Caco-2 (cell line): ENCODE data around the gene CBLN1. TPM values are rescaled to one million over a fixed set of nuclear protein-coding genes. Genes with fewer than 3 reads are reported as not detected.

ENCODE experiments used
- Bru-seq: library from RNA; stranded (reverse); fragments of 400-500 nt; gene quantifications from one replicate; lab custom pipeline; 2021; lab: Mats Ljungman, UMichigan
- BruChase-seq, 2 experiments: library from RNA; stranded (reverse); fragments of 400-500 nt; gene quantifications; one replicate each; lab custom pipeline; 2021; lab: Mats Ljungman, UMichigan
- BruUV-seq: library from RNA; stranded (reverse); fragments of 400-500 nt; replicated peaks from 2 replicates; lab custom pipeline; 2021; lab: Mats Ljungman, UMichigan
- CTCF ChIA-PET: fragments of 300-600 bp; sonication (Branson Sonifier 250); formaldehyde crosslinking; loops from one replicate; lab custom pipeline; 2022; ENCODE audit warnings: antibody characterized with exemption; lab: Charles Lee
- POLR2A ChIA-PET: fragments of 300-600 bp; sonication (Branson Sonifier 250); formaldehyde crosslinking; loops from one replicate; lab custom pipeline; 2022; ENCODE audit warnings: antibody characterized with exemption; lab: Charles Lee
- DNase-seq, 2 experiments: peaks; one replicate each; pipeline versions ENCODE4 v3.0.0 to v3.0.0-alpha.2; 2020 to 2022
- H3K27me3 ChIP-seq: replicated peaks from 2 replicates; pipeline ENCODE4 v1.6.0; 2011; ENCODE audit warnings: low read length; ENCODE audit not compliant: control insufficient read depth, insufficient read depth
- H3K36me3 ChIP-seq: 2 replicates; pipeline ENCODE4 v1.5.1; 2011; ENCODE audit warnings: low read length; ENCODE audit not compliant: control insufficient read depth, insufficient read depth
- H3K4me1 ChIP-seq: fragments of 250-450 bp; sonication (Bioruptor Pico); 2 replicates; pipeline ENCODE4 v1.5.1; 2020; ENCODE audit warnings: mild to moderate bottlenecking
- H3K4me3 ChIP-seq: 2 replicates; pipeline ENCODE4 v1.5.1; 2011; ENCODE audit warnings: low read depth, mild to moderate bottlenecking, control low read depth, low read length
- H3K9me3 ChIP-seq: fragments of 250-450 bp; sonication (Bioruptor Pico); 2 replicates; pipeline ENCODE4 v1.5.1; 2020; ENCODE audit warnings: mild to moderate bottlenecking, moderate library complexity
- H3K27ac Mint-ChIP-seq: one replicate; pipeline ENCODE4 v1.8.0; 2022; ENCODE audit warnings: mixed read lengths; ENCODE audit not compliant: unreplicated experiment
- H3K27me3 Mint-ChIP-seq: one replicate; pipeline ENCODE4 v1.8.0; 2022; ENCODE audit warnings: mixed read lengths; ENCODE audit not compliant: insufficient read depth, unreplicated experiment
- H3K36me3 Mint-ChIP-seq: one replicate; pipeline ENCODE4 v1.8.0; 2022; ENCODE audit warnings: mild to moderate bottlenecking, mixed read lengths; ENCODE audit not compliant: insufficient read depth, unreplicated experiment
- H3K4me1 Mint-ChIP-seq: one replicate; pipeline ENCODE4 v1.8.0; 2022; ENCODE audit warnings: low read depth, mixed read lengths; ENCODE audit not compliant: unreplicated experiment
- H3K4me3 Mint-ChIP-seq: one replicate; pipeline ENCODE4 v1.8.0; 2022; ENCODE audit warnings: mild to moderate bottlenecking, moderate library complexity, mixed read lengths; ENCODE audit not compliant: unreplicated experiment
- H3K9me3 Mint-ChIP-seq: one replicate; pipeline ENCODE4 v1.8.0; 2022; ENCODE audit warnings: mixed read lengths; ENCODE audit not compliant: unreplicated experiment
- intact Hi-C: fragments of 100-400 bp; cut with micrococcal nuclease; formaldehyde crosslinking; loops from one replicate; pipeline ENCODE4 v1.10.0; 2022; ENCODE audit not compliant: unreplicated experiment
- long read RNA-seq: library from polyadenylated mRNA; stranded (forward); transcript quantifications from one replicate; pipeline ENCODE4 v2.0.0, GENCODE V29; 2022
- total RNA-seq: library from RNA; stranded (reverse); gene quantifications from 2 replicates; pipeline ENCODE4 v1.2.3, GENCODE V29; 2022
- TF ChIP-seq, protein P1 (sequence below), 2 experiments: fragments of 200-600 bp in 1 of 2; IDR thresholded peaks; 1 replicate in 1 of 2; 2 replicates in 1 of 2; pipeline versions ENCODE4 v1.5.1 to v1.8.0; 2011 to 2022; ENCODE audit warnings: antibody characterized with exemption in 1 of 2, control low read depth in 1 of 2, inconsistent platforms in 1 of 2, low read depth in 1 of 2, low read length in 1 of 2, mild to moderate bottlenecking in 1 of 2, moderate library complexity in 1 of 2; ENCODE audit not compliant: insufficient read depth in 1 of 2, severe bottlenecking in 1 of 2, unreplicated experiment in 1 of 2

The CBLN1 gene
- total RNA-seq (not detected in 2 replicates), Bru-seq, nascent RNA (percentile 13 among the genes with signal in this experiment), BruChase-seq, experiment 1, labeled RNA remaining after a 2-hour chase (percentile 13 among the genes with signal in this experiment), BruChase-seq, experiment 2, labeled RNA remaining after a 6-hour chase (not detected)
- long read RNA-seq = 0 reads

DNA sequence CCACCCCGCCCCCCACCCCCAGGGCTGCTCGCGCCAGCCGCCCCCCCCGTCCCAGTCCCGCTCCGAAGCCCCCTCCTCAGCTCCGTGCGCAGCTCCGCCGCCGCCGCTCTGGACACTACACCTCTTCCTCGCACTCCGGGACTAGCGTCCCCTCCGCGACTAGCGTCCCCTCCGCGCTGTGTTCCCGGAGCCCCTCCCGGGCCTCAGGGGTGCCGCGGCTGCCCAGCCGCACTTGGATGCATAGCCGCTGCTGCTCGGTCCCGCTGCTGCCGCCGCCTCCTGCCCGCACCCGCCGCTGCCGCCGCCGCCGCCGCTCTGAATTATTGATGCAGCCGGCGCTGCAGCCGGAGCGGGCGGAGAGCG lies at the start of gene CBLN1:
Gene CBLN1 (minus strand): TSS at position 359 of the 363 bp plus-strand sequence. CDS start 373 bp downstream, outside the sequence.
- Mint-ChIP-seq H3K27me3 (peaks cover 35% of the 10 kb centered on the region), H3K36me3 (peaks cover 5% of the 10 kb centered on the region), H3K4me3 (peak within 1 kb of the TSS; percentile 56), H3K9me3 (no peaks in the 10 kb centered on the region), H3K27ac (no peak within 1 kb of the TSS), H3K4me1 (no peaks in the 10 kb centered on the region)
- peaks cover 9% of the 10 kb centered on the region; the same call in 1 of the 2 replicates for H3K9me3 ChIP-seq
- peak within 1 kb of the TSS; percentile 58 for H3K4me3 ChIP-seq
- TF ChIP-seq, protein P1, sequence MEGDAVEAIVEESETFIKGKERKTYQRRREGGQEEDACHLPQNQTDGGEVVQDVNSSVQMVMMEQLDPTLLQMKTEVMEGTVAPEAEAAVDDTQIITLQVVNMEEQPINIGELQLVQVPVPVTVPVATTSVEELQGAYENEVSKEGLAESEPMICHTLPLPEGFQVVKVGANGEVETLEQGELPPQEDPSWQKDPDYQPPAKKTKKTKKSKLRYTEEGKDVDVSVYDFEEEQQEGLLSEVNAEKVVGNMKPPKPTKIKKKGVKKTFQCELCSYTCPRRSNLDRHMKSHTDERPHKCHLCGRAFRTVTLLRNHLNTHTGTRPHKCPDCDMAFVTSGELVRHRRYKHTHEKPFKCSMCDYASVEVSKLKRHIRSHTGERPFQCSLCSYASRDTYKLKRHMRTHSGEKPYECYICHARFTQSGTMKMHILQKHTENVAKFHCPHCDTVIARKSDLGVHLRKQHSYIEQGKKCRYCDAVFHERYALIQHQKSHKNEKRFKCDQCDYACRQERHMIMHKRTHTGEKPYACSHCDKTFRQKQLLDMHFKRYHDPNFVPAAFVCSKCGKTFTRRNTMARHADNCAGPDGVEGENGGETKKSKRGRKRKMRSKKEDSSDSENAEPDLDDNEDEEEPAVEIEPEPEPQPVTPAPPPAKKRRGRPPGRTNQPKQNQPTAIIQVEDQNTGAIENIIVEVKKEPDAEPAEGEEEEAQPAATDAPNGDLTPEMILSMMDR (IDR thresholded peaks at IDR 0.05; ENCODE audit: insufficient read depth in 1 of 2, low read depth in 1 of 2, low read length in 1 of 2, severe bottlenecking in 1 of 2, unreplicated experiment in 1 of 2) = no peak
- intact Hi-C loops = loop anchor here (10.0 kb wide), 1 partner anchor 597 kb away; no protein-coding TSS in a partner anchor
- BruUV-seq = no TSS peak
- no peaks in the 10 kb centered on the region for H3K36me3 ChIP-seq
- no peak for DNase-seq
- peaks cover 8% of the 10 kb centered on the region for H3K27me3 ChIP-seq
- ChIA-PET CTCF (interaction anchor here (0.6 kb wide), 1 partner anchor 1284 kb away, joined by 3 read pairs; no protein-coding TSS in a partner anchor), POLR2A (no interaction called here)
- peaks cover 8% of the 10 kb centered on the region for H3K4me1 ChIP-seq

- intact Hi-C loops = no loop called here
- Mint-ChIP-seq H3K36me3 (no peaks in the 10 kb centered on the region), H3K27me3 (peaks cover 22% of the 10 kb centered on the region), H3K27ac (no peak overlapping the region), H3K9me3 (no peaks in the 10 kb centered on the region), H3K4me1 (no peaks in the 10 kb centered on the region), H3K4me3 (no peak overlapping the region)
- Histone ChIP-seq H3K4me1 (no peaks in the 10 kb centered on the region), H3K27me3 (no peaks in the 10 kb centered on the region), H3K4me3 (no peak overlapping the region), H3K36me3 (no peaks in the 10 kb centered on the region), H3K9me3 (no peaks in the 10 kb centered on the region)
- ChIA-PET CTCF (interaction anchor here (0.5 kb wide), 1 partner anchor 272 kb away, joined by 3 read pairs; no protein-coding TSS in a partner anchor), POLR2A (no interaction called here)
- TF ChIP-seq, protein P1 (IDR thresholded peaks at IDR 0.05; ENCODE audit: insufficient read depth in 1 of 2, low read depth in 1 of 2, low read length in 1 of 2, severe bottlenecking in 1 of 2, unreplicated experiment in 1 of 2) = peak in 1 of 2 experiments; percentile 32
- BruUV-seq = no TSS peak
- peak in 1 of 2 experiments; percentile 18 for DNase-seq
These were observed 49.0 kb upstream of the CBLN1 start for GRCh38 chr16:49330562-49331201.

GRCh38 chr16:49328325-49328724 lies 46.7 kb upstream of the CBLN1 start:
- intact Hi-C loops = no loop called here

More at GRCh38 chr16:49328325-49328724, 46.7 kb upstream of the CBLN1 start:
- no peak for DNase-seq
- H3K9me3 ChIP-seq = no peaks in the 10 kb centered on the region
- Mint-ChIP-seq H3K27ac (no peak overlapping the region), H3K27me3 (peaks cover 28% of the 10 kb centered on the region), H3K4me3 (no peak overlapping the region), H3K4me1 (no peaks in the 10 kb centered on the region), H3K9me3 (no peaks in the 10 kb centered on the region), H3K36me3 (no peaks in the 10 kb centered on the region)
- no peaks in the 10 kb centered on the region for H3K27me3 ChIP-seq
- TF ChIP-seq, protein P1 (IDR thresholded peaks at IDR 0.05; ENCODE audit: insufficient read depth in 1 of 2, low read depth in 1 of 2, low read length in 1 of 2, severe bottlenecking in 1 of 2, unreplicated experiment in 1 of 2) = no peak
- ChIA-PET POLR2A (no interaction called here), CTCF (no interaction called here)
- H3K4me1 ChIP-seq = no peaks in the 10 kb centered on the region
- no peaks in the 10 kb centered on the region for H3K36me3 ChIP-seq
- no peak overlapping the region for H3K4me3 ChIP-seq
- no TSS peak for BruUV-seq
